GM19463 (cell line): Measurements from ENCODE around the gene CDC42BPA.
"Not testable (repeated sequence)": the region's sequence is repeated elsewhere in the genome, so short reads cannot be mapped to it uniquely, and the experiment has no call there.

Experiments used
- ATAC-seq: cut with Tn5 transposase; IDR thresholded peaks from one replicate; pipeline ENCODE4 v1.9.1; 2021; ENCODE audit warnings: mild to moderate bottlenecking, moderate library complexity; ENCODE audit not compliant: unreplicated experiment

CDC42BPA gene

GRCh38 chr1:227318016-227318852, at the start of gene CDC42BPA:
Gene CDC42BPA (minus strand): TSS chr1:227318492. CDS start chr1:227317182, 1,310 bp downstream.
- peak; percentile 46 for ATAC-seq

- ATAC-seq = no peak
These were observed 49.7 kb upstream of the CDC42BPA start for GRCh38 chr1:227368009-227368408.

GRCh38 chr1:227365473-227366431, 47.5 kb upstream of the CDC42BPA start:
- no peak for ATAC-seq

GRCh38 chr1:227364657-227365056, 46.4 kb upstream of the CDC42BPA start:
- no peak for ATAC-seq

GRCh38 chr1:227363825-227364224, 45.5 kb upstream of the CDC42BPA start:
- ATAC-seq = no peak

GRCh38 chr1:227362039-227362438, 43.7 kb upstream of the CDC42BPA start:
- no peak for ATAC-seq

- ATAC-seq = no peak
These were observed 39.6 kb upstream of the CDC42BPA start for GRCh38 chr1:227357927-227358302.

GRCh38 chr1:227357171-227357926, 39.1 kb upstream of the CDC42BPA start:
- ATAC-seq = no peak

- no peak for ATAC-seq
These were observed 38.4 kb upstream of the CDC42BPA start for GRCh38 chr1:227356620-227357146.

GRCh38 chr1:227355542-227356245, 37.4 kb upstream of the CDC42BPA start:
- ATAC-seq = no peak

- ATAC-seq = no peak
These were observed 34.9 kb upstream of the CDC42BPA start for GRCh38 chr1:227353186-227353585.

- not testable (repeated sequence) for ATAC-seq
These were observed 33.9 kb upstream of the CDC42BPA start for GRCh38 chr1:227352164-227352563.

GRCh38 chr1:227351443-227351842, 33.2 kb upstream of the CDC42BPA start:
- no peak for ATAC-seq

GRCh38 chr1:227349967-227350366, 31.7 kb upstream of the CDC42BPA start:
- ATAC-seq = no peak

- no peak for ATAC-seq
These were observed 25.6 kb upstream of the CDC42BPA start for GRCh38 chr1:227343727-227344551.

GRCh38 chr1:227343206-227343605, 24.9 kb upstream of the CDC42BPA start:
- ATAC-seq = no peak

GRCh38 chr1:227342075-227342829, 24.0 kb upstream of the CDC42BPA start:
- no peak for ATAC-seq

- not testable (repeated sequence) for ATAC-seq
These were observed 17.8 kb upstream of the CDC42BPA start for GRCh38 chr1:227336136-227336535.
